TTC549 (cell line): ENCODE measurements around the gene CXADR.
"Not testable (repeated sequence)": the region's sequence is repeated elsewhere in the genome, so short reads cannot be mapped to it uniquely, and the experiment has no call there.

Experiments
- FAIRE-seq: peaks from 2 replicates; lab custom pipeline; 2012; peaks lifted over from hg19 to GRCh38; lab: Jason Lieb, UNC

CXADR gene

DNA sequence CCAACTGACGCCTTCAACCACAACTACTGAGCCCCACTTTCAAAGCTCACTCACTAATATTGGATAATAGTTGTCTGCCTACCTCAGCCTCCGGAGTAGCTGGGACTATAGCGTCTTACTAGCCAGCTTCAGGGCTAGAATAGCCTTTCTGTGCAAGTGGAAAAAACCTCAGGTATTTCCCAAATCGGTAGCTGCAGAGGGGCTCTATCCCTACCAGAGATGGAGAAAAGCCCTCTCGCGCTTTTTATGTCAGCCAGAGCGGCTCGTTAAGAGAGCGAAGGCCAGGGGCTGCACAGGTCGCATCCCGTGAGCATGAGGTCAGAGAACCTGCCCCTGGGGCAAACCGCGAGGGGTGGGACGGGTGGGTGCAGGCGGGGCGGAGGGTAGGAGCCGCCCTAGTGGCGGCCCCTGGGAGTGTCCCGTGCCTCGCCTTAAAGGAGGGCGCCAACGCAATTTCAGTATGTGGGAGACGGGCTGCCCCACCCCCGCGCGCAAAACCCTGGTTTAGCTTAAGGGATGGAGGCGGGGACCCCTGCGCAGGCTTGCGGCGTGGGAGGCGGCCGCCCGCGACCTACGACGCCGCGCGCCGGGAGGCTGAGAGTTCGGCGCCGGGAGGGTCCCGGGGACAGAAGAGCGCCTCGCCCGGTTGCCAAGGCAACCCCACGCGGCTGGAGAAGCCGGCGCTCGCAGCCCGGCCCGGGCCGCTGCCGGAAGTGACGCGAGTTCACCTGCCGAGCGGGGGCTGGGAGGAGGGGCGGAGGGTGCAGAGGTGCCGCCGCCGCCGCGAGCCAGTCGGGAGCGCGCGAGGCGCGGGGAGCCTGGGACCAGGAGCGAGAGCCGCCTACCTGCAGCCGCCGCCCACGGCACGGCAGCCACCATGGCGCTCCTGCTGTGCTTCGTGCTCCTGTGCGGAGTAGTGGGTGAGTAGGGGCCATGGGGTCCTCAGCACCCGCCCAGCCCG lies at the start of gene CXADR:
TSS of gene CXADR (plus strand) at position 791 of the 961 bp plus-strand sequence. CDS start at position 878, 87 bp downstream.
- FAIRE-seq = no peak

DNA sequence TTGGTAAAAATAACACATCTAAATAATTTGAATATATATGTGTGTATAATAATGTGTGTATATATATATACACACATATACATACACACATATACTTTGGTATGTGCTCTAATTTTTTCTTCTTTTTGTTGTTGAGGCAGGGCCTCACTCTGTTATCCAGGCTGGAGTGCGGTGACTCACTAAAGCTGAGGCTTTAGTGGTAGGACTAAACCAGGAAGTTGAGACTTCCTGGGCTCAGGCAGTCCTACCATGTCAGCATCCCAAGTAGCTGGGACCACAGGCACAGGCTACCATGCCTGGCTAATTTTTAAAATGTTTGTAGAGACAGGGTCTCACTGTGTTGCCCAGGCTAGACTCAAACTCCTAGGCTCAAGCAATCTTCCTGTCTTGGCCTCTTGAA lies 46.7 kb upstream of the CXADR start:
- no peak for FAIRE-seq

DNA sequence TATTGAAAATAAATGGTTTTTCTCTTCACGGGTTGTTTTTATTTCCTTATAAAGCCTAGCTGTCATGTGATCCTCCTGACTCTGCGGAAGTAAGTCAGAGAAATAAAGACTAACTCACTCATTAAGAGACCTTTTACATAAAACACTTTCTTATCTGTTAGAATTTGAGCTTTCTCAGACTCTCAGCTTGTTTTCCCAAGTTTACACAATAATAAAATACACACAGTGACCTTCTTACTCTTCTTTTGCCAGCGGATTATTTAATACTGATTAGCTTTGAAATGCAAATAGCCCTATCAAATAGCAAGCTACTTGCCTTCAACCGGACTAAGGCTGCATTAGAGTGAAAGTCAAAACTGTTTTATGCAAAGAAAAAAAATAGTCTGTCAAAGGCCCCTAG lies 45.5 kb upstream of the CXADR start:
- FAIRE-seq = no peak

- FAIRE-seq = no peak
Measured at GRCh38 chr21:17467829-17468228, 45.0 kb upstream of the CXADR start.

- FAIRE-seq = no peak
Measured at GRCh38 chr21:17468698-17469097, 44.1 kb upstream of the CXADR start.

- no peak for FAIRE-seq
Measured at GRCh38 chr21:17469727-17470126, 43.1 kb upstream of the CXADR start.

- FAIRE-seq = no peak
Measured at GRCh38 chr21:17472182-17472581, 40.7 kb upstream of the CXADR start.

DNA sequence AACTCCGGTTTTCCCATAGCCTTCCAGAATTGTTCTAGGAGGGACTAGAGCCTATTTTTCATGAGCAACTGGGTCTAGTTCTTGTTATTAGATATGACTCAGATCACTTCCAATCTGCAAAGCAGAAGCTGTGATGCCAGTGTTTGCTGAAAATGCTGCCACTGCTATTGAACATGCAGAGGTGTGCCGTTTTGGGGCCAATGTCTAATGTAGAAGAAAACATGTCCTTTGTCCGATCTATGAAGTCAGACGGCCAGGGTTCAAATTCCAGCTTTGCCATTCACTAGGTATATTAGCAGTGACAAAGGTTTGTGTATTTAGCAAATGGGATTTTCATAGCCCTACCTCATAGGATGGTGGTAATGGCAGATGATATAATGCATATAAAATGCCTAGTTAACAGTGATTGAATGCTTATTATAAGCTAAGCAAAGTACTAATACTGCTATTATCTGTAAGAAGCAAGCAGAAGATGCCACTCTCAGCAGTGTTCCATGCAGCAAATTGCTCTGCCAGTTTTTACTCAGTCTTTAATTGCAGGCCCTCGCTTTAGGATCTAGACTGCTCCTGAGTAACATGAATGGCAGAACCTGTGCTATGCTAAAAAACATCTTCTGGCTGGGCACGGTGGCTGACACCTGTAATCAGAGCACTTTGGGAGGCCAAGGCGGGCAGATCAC lies 40.1 kb upstream of the CXADR start:
- no peak for FAIRE-seq

DNA sequence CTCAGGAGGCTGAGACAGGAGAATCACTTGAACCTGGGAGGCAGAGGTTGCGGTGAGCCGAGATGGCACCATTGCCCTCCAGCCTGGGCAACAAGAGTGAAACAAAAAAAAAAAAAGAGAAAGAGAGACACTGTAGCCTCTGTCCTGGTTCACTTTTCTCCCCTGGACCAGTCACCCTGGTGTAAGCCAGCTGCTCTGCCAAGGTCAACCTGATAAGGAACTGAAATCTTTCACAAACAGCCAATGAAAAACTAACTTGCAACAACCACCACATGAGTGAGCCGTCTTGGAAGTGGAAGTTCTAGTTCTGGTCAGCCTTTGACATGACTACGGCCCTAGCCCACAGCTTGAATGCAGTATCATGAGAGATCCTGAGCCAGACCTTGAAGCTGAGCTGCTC lies 36.8 kb upstream of the CXADR start:
- no peak for FAIRE-seq

GRCh38 chr21:17478156-17478555 lies 34.7 kb upstream of the CXADR start:
- FAIRE-seq = not testable (repeated sequence)

DNA sequence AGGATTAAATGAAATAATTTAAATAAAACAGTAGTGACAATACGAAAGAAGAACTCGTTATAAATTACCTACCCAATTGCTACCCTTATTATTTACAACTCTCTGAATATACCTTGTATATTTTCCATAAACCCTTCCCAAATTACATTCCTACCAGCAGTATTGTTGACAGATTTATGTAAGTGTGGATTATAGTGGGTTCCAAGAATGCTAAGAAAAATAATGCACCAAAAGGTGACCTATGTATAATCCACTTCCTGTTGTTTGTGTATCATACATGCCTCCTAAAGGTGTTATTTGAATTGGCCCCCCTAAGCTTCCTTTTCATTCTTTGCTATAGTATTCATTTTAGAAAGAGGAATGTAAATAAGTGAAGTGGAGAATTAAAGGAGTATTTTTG lies 33.2 kb upstream of the CXADR start:
- FAIRE-seq = no peak

DNA sequence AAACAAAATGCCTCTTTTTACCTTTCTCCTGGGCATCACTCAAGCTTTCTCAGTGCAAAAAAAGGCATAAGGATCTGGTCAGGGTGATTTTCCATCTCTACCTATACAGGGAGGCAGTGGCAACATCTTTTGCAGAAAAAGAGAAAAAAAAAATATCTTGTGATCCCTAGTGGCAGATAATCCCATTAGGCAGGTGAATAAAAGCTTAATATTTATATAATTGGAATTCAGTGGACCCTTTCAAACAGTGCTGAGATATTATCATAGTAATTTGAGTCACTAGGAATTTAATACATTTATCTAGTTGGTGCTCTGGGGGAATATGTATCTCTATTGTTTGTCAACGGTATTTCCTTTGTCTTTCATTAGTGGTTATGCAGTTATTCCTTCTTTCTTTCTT lies 29.9 kb upstream of the CXADR start:
- no peak for FAIRE-seq

DNA sequence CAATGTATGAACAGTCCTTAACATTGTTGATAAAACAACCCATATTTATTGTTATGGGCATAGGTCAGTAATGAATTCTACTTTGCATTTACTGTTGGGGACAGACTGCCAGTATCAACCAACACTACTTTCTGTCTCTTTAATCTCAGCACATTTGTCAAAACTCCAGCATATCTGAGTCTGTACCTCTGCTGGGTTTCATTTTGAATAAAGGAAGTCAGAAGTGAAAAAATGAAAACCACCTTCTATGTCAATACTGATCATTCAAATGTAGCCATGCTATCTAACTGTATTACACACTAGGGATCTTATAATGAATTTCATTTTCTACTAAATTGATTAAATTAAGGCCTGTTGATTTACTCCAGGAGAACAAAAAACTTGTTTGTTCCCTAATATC lies 24.2 kb upstream of the CXADR start:
- FAIRE-seq = no peak

GRCh38 chr21:17489565-17489964 lies 23.3 kb upstream of the CXADR start:
- FAIRE-seq = not testable (repeated sequence)

GRCh38 chr21:17491716-17492414 lies 21.0 kb upstream of the CXADR start:
- FAIRE-seq = no peak

DNA sequence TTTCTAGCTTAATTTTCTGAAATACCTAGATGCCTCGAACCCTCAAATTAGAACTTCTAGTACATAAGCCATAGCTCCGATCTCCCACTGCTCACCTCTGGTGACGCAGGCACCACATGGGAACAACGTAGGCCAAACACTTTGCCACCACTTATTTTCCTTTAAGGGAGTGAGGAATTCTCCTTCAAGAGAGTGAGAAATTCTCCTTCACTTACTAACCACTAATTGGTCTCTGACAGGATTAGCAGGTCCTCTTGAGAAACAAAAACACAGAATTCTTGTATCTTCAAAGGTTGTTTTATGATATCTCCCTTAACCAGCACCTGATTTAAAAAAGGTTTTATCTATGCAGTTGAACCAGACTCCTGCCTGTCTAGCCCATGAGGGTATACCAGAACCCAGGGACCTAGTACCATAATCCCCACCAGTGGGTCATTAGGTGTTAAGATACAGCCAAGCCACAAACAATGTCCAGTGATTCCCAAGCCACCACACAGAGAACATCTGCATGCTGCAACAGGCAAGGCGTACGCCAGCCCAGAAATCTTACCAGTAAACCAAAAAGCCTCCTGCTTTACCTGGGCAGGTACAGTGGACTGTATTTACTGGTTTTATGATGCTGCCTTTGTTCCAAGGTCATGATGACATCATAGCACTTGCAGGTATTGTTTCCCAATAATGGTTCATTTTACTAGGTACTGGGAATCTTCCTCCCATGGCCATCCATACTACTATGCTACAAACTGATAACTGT lies 20.3 kb upstream of the CXADR start:
- no peak for FAIRE-seq

DNA sequence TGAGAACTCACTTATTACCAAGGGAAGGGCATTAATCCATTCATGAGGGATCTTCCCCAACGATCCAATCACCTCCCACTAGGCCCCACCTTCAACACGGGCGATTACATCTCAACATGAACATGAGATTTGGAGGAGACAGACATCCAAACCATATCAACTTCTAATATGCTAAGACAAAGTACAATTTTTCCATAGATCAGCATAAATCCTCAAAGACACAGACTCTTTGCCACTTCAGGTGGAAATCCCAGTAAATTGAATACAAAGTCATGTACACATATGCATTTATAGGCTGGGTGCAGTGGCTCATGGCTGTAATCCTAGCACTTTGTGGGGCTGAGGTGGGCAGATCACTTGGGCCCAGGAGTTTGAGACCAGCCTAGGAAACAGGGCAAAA lies 18.8 kb upstream of the CXADR start:
- no peak for FAIRE-seq

DNA sequence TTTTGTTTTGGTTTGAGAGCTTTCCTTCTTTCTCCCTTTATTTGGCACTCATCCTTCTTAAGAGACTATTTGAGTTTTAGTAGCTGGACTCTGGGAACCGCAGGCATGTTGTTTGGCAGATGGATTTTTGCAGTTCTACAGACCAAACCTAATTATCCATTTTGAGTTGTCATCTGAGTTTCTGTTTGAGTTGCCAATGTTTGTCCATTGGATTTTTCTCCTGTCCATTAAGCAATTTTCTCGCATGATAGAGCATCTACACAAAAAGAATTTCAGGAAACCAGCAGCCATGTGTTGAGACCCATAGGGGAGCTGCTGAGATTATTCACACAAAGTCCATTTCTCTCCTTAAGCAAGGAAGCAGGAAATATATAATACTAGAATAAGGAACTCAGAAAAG lies 17.2 kb upstream of the CXADR start:
- FAIRE-seq = no peak

DNA sequence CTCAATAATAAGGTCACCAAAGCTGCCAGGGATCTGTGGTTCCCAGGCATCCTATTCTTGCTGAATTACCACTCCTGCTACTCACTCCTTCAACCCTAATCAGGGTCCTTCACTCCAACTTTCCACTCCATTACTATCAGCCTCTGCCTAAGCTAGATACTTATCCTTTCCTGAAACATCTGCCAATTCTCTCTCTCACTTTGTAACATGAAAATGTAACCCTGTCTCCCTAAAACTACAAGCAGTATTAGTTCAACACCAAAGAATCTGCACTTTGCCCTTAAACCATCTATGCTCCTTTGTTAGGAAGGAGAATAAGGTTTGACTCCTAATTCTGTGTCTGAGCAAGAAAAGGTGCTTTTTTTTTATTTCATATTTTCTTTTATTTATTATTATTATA lies 15.5 kb upstream of the CXADR start:
- FAIRE-seq = no peak

GRCh38 chr21:17498586-17498985 lies 14.3 kb upstream of the CXADR start:
- no peak for FAIRE-seq

- FAIRE-seq = no peak
Measured at GRCh38 chr21:17501107-17502006, 11.5 kb upstream of the CXADR start.
